Upper lobe of right lung (tissue), 1 donor: ENCODE results near the gene SLC35E4. TPM values are rescaled to one million over a fixed set of nuclear protein-coding genes. Genes with fewer than 3 reads are reported as not detected.

Experiments used
- ATAC-seq: fragments of 200-7000 bp; cut with Tn5 transposase; one replicate; pipeline ENCODE4 v1.9.1; 2020; ENCODE audit warnings: mild to moderate bottlenecking, moderate library complexity
- DNase-seq: peaks from one replicate; pipeline ENCODE4 v3.0.0-alpha.2; 2020
- H3K27ac ChIP-seq: fragments of 200-600 bp; one replicate; pipeline ENCODE4 v1.8.0; 2022
- H3K27me3 ChIP-seq: fragments of 200-600 bp; one replicate; pipeline ENCODE4 v1.8.0; 2022; ENCODE audit warnings: mild to moderate bottlenecking
- H3K36me3 ChIP-seq: fragments of 200-600 bp; one replicate; pipeline ENCODE4 v1.8.0; 2022
- H3K4me1 ChIP-seq: fragments of 200-600 bp; one replicate; pipeline ENCODE4 v1.8.0; 2022
- H3K4me3 ChIP-seq: fragments of 200-600 bp; one replicate; pipeline ENCODE4 v1.8.0; 2022; ENCODE audit warnings: mild to moderate bottlenecking
- H3K9me3 ChIP-seq: fragments of 200-600 bp; one replicate; pipeline ENCODE4 v1.8.0; 2022
- intact Hi-C: fragments of 100-400 bp; cut with DNase I; formaldehyde crosslinking; loops from one replicate; pipeline ENCODE4 v1.11.0; 2022
- total RNA-seq: library from RNA; stranded (reverse); fragmentation: NEBNext Ultra II Directional; extraction: Animal tissue kit (Norgen Biotek cat#: 25700); gene quantifications from one replicate; pipeline ENCODE4 v1.2.1, GENCODE V29; 2021
- TF ChIP-seq, protein P1 (sequence below): fragments of 200-600 bp; IDR thresholded peaks from one replicate; pipeline ENCODE4 v1.8.0; 2022; ENCODE audit warnings: antibody characterized with exemption
- donor health status: DM: no; HTN: yes; CAD: no; lungs with severe emphysema.

The SLC35E4 gene
- total RNA-seq, 1 donor from 2014 or later = 2.9 TPM

DNA sequence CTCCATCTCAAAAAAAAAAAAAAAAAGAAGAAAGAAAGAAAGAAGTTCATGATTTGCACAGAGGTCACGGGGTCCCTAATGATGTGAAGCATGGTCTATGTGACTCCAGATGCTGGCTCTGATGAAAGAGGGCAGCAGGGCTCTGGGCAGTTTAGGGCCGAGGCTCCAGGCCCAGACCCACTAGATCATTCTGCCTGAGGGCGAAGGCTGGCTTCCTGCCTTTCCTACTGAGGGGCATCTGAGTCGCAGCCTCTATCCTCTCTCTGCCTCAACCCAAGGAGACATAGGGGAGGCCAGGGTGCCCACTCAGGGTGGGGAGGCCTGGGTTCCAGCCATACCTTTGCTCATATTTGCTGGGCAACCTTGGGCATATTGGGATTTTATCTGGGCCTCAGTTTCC lies 4.8 kb downstream of the SLC35E4 start:
- ATAC-seq (no peak), DNase-seq (no peak)
- Histone ChIP-seq H3K36me3 (no peaks in the 10 kb centered on the region), H3K4me3 (no peak overlapping the region), H3K9me3 (no peaks in the 10 kb centered on the region), H3K27ac (no peak overlapping the region), H3K27me3 (no peaks in the 10 kb centered on the region), H3K4me1 (peaks cover 20% of the 10 kb centered on the region)
- TF ChIP-seq, protein P1, sequence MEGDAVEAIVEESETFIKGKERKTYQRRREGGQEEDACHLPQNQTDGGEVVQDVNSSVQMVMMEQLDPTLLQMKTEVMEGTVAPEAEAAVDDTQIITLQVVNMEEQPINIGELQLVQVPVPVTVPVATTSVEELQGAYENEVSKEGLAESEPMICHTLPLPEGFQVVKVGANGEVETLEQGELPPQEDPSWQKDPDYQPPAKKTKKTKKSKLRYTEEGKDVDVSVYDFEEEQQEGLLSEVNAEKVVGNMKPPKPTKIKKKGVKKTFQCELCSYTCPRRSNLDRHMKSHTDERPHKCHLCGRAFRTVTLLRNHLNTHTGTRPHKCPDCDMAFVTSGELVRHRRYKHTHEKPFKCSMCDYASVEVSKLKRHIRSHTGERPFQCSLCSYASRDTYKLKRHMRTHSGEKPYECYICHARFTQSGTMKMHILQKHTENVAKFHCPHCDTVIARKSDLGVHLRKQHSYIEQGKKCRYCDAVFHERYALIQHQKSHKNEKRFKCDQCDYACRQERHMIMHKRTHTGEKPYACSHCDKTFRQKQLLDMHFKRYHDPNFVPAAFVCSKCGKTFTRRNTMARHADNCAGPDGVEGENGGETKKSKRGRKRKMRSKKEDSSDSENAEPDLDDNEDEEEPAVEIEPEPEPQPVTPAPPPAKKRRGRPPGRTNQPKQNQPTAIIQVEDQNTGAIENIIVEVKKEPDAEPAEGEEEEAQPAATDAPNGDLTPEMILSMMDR = no peak
- intact Hi-C loops = no loop called here

DNA sequence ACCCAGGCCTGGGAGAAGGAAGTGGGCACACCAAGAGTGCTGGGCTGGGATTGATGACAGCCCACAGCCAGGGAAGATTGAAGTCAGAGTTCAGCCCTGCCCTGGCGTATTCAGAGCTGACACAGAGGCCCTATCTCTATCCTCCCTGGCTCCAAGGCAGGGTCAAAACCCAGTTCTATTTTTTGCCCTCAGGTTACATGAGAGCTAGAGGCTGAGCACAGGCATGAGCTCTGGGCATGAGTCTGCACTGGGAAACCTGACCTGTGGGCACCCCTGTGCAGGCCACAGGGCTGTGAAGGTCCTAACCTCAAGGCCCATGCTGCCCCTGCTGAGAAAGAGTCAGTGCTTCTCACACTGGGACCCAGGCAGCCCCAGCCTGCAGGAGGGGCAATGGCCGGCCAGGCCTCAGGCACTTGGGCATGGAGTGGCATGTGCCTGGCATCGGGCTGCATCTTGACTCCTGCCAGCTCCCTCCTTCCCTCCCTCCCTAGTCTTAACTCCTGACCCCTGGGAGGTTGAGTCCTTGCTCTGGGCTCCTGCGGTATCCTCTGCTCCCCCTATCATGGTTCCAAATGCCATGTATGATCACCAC lies 5.4 kb downstream of the SLC35E4 start:
- DNase-seq (no peak), ATAC-seq (no peak)
- H3K36me3 ChIP-seq = no peaks in the 10 kb centered on the region
- peaks cover 19% of the 10 kb centered on the region for H3K4me1 ChIP-seq
- no peak overlapping the region for H3K4me3 ChIP-seq
- intact Hi-C loops = no loop called here
- TF ChIP-seq, protein P1 = no peak
- no peaks in the 10 kb centered on the region for H3K27me3 ChIP-seq
- no peaks in the 10 kb centered on the region for H3K9me3 ChIP-seq
- H3K27ac ChIP-seq = no peak overlapping the region

DNA sequence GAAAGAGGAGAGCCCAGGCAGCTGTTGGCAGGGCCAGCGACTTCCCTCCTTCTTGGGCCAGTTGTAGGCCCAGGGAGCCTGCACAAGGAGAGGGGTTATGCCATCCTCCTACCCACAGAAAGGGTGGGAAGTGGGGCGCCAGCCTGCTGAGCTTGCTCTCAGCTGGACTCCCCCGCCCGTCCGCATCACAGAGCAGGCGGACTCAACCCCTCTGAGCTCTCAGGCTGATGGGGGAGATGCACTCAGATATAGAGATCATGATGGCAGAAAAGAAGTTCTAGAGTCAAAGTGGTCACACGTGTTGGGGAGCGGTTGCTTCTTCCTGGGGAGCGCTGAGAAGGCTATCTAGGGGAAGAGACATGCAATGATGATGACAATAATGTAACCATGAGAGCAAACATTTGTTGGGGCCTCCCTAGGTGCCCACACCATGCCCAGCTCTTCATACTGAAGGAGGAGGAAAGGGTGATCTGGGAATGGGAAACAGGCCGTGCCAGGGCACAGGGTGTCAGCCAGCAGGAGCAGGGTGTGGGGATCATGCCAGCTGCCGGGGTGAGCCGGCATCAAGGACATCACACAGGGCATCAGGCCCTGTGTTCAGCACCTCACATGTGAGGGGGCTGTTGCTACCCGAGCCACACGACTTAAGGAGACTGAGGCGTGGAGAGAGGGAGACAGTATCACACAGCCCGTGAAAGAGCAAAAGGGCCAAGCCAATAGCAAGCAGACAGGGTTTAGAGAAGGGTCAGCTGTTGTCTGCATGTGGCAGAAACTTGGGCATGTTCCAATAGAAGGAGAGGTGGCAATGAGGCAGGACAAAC lies 7.7 kb downstream of the SLC35E4 start:
- H3K27me3 ChIP-seq = no peaks in the 10 kb centered on the region
- no peak for DNase-seq
- H3K9me3 ChIP-seq = no peaks in the 10 kb centered on the region
- no peaks in the 10 kb centered on the region for H3K4me1 ChIP-seq
- H3K36me3 ChIP-seq = no peaks in the 10 kb centered on the region
- ATAC-seq = no peak
- TF ChIP-seq, protein P1 = no peak
- intact Hi-C loops = no loop called here
- no peak overlapping the region for H3K27ac ChIP-seq
- no peak overlapping the region for H3K4me3 ChIP-seq

DNA sequence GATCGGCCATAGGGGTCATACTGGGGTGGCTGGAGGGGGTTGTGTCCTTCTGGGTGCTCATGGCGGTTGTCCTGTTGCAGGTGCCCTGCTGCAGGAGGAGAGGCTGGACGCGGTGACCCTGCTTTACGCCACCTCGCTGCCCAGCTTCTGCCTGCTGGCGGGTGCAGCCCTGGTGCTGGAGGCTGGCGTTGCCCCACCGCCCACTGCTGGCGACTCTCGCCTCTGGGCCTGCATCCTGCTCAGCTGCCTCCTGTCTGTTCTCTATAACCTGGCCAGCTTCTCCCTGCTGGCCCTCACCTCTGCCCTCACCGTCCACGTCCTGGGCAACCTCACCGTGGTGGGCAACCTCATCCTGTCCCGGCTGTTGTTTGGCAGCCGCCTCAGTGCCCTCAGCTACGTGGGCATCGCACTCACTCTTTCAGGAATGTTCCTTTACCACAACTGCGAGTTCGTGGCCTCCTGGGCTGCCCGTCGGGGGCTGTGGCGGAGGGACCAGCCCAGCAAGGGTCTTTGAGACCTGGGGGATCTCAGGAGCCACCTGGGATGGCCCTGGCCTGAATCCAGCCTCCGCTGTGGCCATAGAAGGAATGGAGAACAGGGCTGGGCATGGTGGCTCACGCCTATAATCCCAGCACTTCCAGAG lies 11.1 kb downstream of the SLC35E4 start:
- Histone ChIP-seq H3K4me3 (no peak overlapping the region), H3K9me3 (no peaks in the 10 kb centered on the region), H3K36me3 (no peaks in the 10 kb centered on the region), H3K27ac (no peak overlapping the region), H3K4me1 (no peaks in the 10 kb centered on the region), H3K27me3 (no peaks in the 10 kb centered on the region)
- TF ChIP-seq, protein P1 = no peak
- ATAC-seq = no peak
- DNase-seq = no peak
- intact Hi-C loops = no loop called here

DNA sequence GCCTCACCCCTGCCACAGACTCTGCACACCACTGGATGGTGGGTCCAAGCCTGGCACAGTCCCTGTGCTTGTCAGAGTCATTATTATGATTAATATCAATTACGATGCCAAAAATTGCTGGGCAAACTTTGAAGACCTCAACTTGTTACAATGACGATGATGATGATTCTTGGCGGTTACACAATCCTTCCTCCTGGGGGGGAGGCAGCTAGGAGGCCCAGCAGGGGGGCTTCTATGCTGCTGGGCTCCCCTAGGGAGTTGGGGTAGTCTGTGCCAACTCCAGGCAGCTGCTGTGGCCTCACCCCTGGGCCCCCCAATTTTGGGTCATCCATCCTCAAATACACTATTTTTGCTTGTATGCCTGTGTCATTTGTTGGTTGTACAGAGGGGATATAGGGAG lies 12.0 kb downstream of the SLC35E4 start:
- intact Hi-C loops = no loop called here
- no peaks in the 10 kb centered on the region for H3K9me3 ChIP-seq
- TF ChIP-seq, protein P1 = no peak
- H3K4me3 ChIP-seq = no peak overlapping the region
- H3K27ac ChIP-seq = no peak overlapping the region
- ATAC-seq (no peak), DNase-seq (no peak)
- no peaks in the 10 kb centered on the region for H3K27me3 ChIP-seq
- H3K36me3 ChIP-seq = no peaks in the 10 kb centered on the region
- H3K4me1 ChIP-seq = no peaks in the 10 kb centered on the region
